ENCODE data around the gene ACAA2. TPM values are rescaled to one million over a fixed set of nuclear protein-coding genes. Genes with fewer than 3 reads are reported as not detected.

The ACAA2 gene
- total RNA-seq (2013), result 51.4 TPM
- 100 to 1,000 TPM in 1 of 3 donors, 10 to 100 TPM in 2; 20.8 to 109 (median 97.6) TPM for polyA plus RNA-seq
- polyA minus RNA-seq, result 11.6 and 17.3 TPM in 2 replicates
- 5.4 to 31.7 (median 25.5) reads per million in 11 experiments for total RNA-seq

- peaks cover 0 to 3% (median 0%) of the 10 kb centered on the region in 3 donors for H3K27me3 Mint-ChIP-seq (ENCODE audit: low read depth in 3 of 3)
- H2AFZ ChIP-seq (ENCODE audit: insufficient read depth, low read depth, low read length, poor library complexity, severe bottlenecking), result peak within 1 kb of the TSS; percentile 94
These were observed at the start of gene ACAA2 for GRCh38 chr18:49813319-49814146. Gene ACAA2 (minus strand): TSS chr18:49813533. CDS start chr18:49813484, 49 bp downstream.

More at GRCh38 chr18:49813319-49814146, at the start of gene ACAA2:
- H3K9me3 ChIP-seq (replicated peaks in 1 of 2; ENCODE audit: control insufficient read depth in 1 of 2, insufficient read depth in 1 of 2, low read length in 2 of 2), result peaks cover 8 to 11% of the 10 kb centered on the region in 2 donors
- peaks cover 8 to 20% (median 14%) of the 10 kb centered on the region in 7 donors for H3K9me3 Mint-ChIP-seq
- peaks cover 0 to 15% of the 10 kb centered on the region in 2 donors for H3K36me3 Mint-ChIP-seq
- H3K4me3 Mint-ChIP-seq, result peak within 1 kb of the TSS; percentile 93 to 97
- H3K9ac ChIP-seq (ENCODE audit: insufficient read depth, low read length, poor library complexity, severe bottlenecking), result peak within 1 kb of the TSS; percentile 98
- peak within 1 kb of the TSS; percentile 92 to 97 (median 96) for H3K27ac Mint-ChIP-seq
- H3K4me3 ChIP-seq (replicated peaks in 1 of 3; ENCODE audit: low read depth in 2 of 3, low read length in 3 of 3), result peak within 1 kb of the TSS; percentile 85 to 91 (median 86)
- TF ChIP-seq CTCF (IDR thresholded peaks at IDR 0.05), result no peak
- intact Hi-C loops (cut with micrococcal nuclease), result loop anchor here (5.0 kb wide), 2 partner anchors 321 to 326 kb away; partner anchors contain the start of genes C18orf32 (in 1 of the 2) and RPL17 (in 1 of the 2)
- H3K4me1 Mint-ChIP-seq, result peaks cover 35% of the 10 kb centered on the region
- under 1% methylated on average over 68 of the region's 74 CpGs for WGBS (ENCODE audit: insufficient coverage)
- no peaks in the 10 kb centered on the region for H3K27me3 ChIP-seq (ENCODE audit: control insufficient read depth in 2 of 2, insufficient read depth in 2 of 2, low read length in 2 of 2)
- H3K27ac ChIP-seq (ENCODE audit: low read depth in 1 of 2, low read length in 2 of 2), result peak within 1 kb of the TSS; percentile 98 to 99
- peaks cover 20 to 26% of the 10 kb centered on the region in 2 donors for H3K4me1 ChIP-seq (ENCODE audit: control insufficient read depth in 1 of 2, insufficient read depth in 2 of 2, low read length in 2 of 2)
- peak; percentile 93 for DNase-seq
- H3K4me2 ChIP-seq (replicated peaks; ENCODE audit: extremely low read depth, low read length, poor library complexity, severe bottlenecking), result peak within 1 kb of the TSS; percentile 74
- peaks cover 41% of the 10 kb centered on the region for H3K79me2 ChIP-seq (ENCODE audit: insufficient read depth, low read length)
- no peaks in the 10 kb centered on the region for H3K36me3 ChIP-seq (replicated peaks in 1 of 2; ENCODE audit: control insufficient read depth in 1 of 2, insufficient read depth in 2 of 2, low read length in 2 of 2)
- no peaks in the 10 kb centered on the region for H4K20me1 ChIP-seq (ENCODE audit: insufficient read depth, low read length)
